Activated CD8-positive, alpha-beta memory T cell treated with anti-CD3 and anti-CD28 coated beads, Interleukin-2, amount 50 U/mL, for 1 hour (primary cell): Measurements from ENCODE around the gene FAM163B.

ENCODE experiments used
- DNase-seq: peaks from one replicate; pipeline ENCODE4 v3.0.0-alpha.2; 2020; ENCODE audit errors: extremely low read depth

FAM163B gene

GRCh38 chr9:133547116-133547515 is 62.1 kb downstream of the FAM163B start:
- no peak for DNase-seq

- DNase-seq, result no peak
Measured at GRCh38 chr9:133546287-133546680, 62.9 kb downstream of the FAM163B start.

GRCh38 chr9:133545494-133546286 is 63.5 kb downstream of the FAM163B start:
- DNase-seq, result no peak

GRCh38 chr9:133543772-133544467 is 65.3 kb downstream of the FAM163B start:
- DNase-seq, result no peak

- no peak for DNase-seq
Measured at GRCh38 chr9:133542002-133542401, 67.2 kb downstream of the FAM163B start.

- no peak for DNase-seq
Measured at GRCh38 chr9:133540698-133541025, 68.5 kb downstream of the FAM163B start.

GRCh38 chr9:133539991-133540697 is 69.0 kb downstream of the FAM163B start:
- no peak for DNase-seq

- DNase-seq, result no peak
Measured at GRCh38 chr9:133538851-133539833, 70.0 kb downstream of the FAM163B start.

GRCh38 chr9:133538176-133538575 is 71.0 kb downstream of the FAM163B start:
- no peak for DNase-seq

GRCh38 chr9:133537257-133537656 is 71.9 kb downstream of the FAM163B start:
- DNase-seq, result no peak

- DNase-seq, result no peak
Measured at GRCh38 chr9:133536536-133536935, 72.7 kb downstream of the FAM163B start.

GRCh38 chr9:133536080-133536479 is 73.1 kb downstream of the FAM163B start:
- DNase-seq, result no peak

GRCh38 chr9:133535306-133535877 is 73.8 kb downstream of the FAM163B start:
- DNase-seq, result no peak

GRCh38 chr9:133534346-133535291 is 74.6 kb downstream of the FAM163B start, which contains the start of gene ADAMTSL2:
ADAMTSL2 (plus strand) TSS chr9:133534704; CDS start chr9:133536713, 2,009 bp downstream.
- DNase-seq, result peak; percentile 18

GRCh38 chr9:133533857-133534256 is 75.3 kb downstream of the FAM163B start:
- no peak for DNase-seq

- peak; percentile 22 for DNase-seq
Measured at GRCh38 chr9:133532937-133533668, 76.1 kb downstream of the FAM163B start.

- DNase-seq, result no peak
Measured at GRCh38 chr9:133531293-133531692, 77.9 kb downstream of the FAM163B start.

- no peak for DNase-seq
Measured at GRCh38 chr9:133529874-133530273, 79.3 kb downstream of the FAM163B start.

GRCh38 chr9:133529457-133529856 is 79.7 kb downstream of the FAM163B start:
- DNase-seq, result no peak
